Peyer's patch (tissue), 4 donors: Measurements from ENCODE around the gene TM9SF1.
A peak's percentile ranks its signal among the peaks of the same experiment; 100 is the strongest.

Source experiments
- POLR2A ChIP-seq, 2 donors: fragments of 450-650 bp; IDR thresholded peaks; one replicate each; pipeline ENCODE4 v1.5.1; 2017; ENCODE audit warnings: antibody characterized with exemption in 2 of 2, mild to moderate bottlenecking in 2 of 2, moderate library complexity in 2 of 2
- TF ChIP-seq, protein P1 (sequence below), 6 experiments: fragments of 450-650 bp in 4 of 6; fragments of 200-600 bp in 2 of 6; sonication (generic) in 1 of 6; IDR thresholded peaks; one replicate each; pipeline ENCODE4 v1.5.1; 2017 to 2019; ENCODE audit warnings: antibody characterized with exemption in 6 of 6, mild to moderate bottlenecking in 3 of 6, moderate library complexity in 1 of 6

- TF ChIP-seq, protein P1, sequence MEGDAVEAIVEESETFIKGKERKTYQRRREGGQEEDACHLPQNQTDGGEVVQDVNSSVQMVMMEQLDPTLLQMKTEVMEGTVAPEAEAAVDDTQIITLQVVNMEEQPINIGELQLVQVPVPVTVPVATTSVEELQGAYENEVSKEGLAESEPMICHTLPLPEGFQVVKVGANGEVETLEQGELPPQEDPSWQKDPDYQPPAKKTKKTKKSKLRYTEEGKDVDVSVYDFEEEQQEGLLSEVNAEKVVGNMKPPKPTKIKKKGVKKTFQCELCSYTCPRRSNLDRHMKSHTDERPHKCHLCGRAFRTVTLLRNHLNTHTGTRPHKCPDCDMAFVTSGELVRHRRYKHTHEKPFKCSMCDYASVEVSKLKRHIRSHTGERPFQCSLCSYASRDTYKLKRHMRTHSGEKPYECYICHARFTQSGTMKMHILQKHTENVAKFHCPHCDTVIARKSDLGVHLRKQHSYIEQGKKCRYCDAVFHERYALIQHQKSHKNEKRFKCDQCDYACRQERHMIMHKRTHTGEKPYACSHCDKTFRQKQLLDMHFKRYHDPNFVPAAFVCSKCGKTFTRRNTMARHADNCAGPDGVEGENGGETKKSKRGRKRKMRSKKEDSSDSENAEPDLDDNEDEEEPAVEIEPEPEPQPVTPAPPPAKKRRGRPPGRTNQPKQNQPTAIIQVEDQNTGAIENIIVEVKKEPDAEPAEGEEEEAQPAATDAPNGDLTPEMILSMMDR (IDR thresholded peaks at IDR 0.05), result no peak
- TF ChIP-seq POLR2A (IDR thresholded peaks at IDR 0.05), result peak; percentile 36 to 73
Measured at GRCh38 chr14:24146453-24146977, 48.7 kb downstream of the TM9SF1 start, which contains the start of gene PSME2.
